Measurements from ENCODE around the gene SPRING1. TPM values are rescaled to one million over a fixed set of nuclear protein-coding genes. Genes with fewer than 3 reads are reported as not detected.

The SPRING1 gene
- total RNA-seq, 1 donor from 2014 or later: 11.0 TPM

DNA sequence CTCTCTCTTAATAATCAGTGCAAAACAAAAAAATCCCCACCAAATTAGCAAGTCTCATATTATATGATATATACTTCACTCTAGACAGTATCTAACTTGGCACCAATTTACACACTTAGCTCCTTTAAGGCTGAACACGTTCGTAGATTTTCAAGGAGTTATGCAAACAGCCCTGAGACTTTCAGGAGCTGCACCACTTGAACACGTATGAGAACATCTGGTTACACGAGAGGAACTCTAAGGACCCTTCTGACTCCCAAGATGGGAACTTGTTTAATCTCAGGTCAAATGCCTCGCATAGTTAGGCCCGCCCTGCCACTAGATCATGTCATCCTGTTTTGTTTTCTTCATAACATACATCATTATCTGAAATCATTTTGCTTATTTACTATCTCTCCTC, 10.0 kb downstream of the SPRING1 start:
- H3K36me3 ChIP-seq: peaks cover 7% of the 10 kb centered on the region
- H3K4me3 ChIP-seq: no peak overlapping the region
- H3K27me3 ChIP-seq (ENCODE audit: low read depth): no peaks in the 10 kb centered on the region
- intact Hi-C loops (cut with micrococcal nuclease): no loop called here
- H3K9me3 ChIP-seq (replicated peaks): no peaks in the 10 kb centered on the region
- DNase-seq: no peak
- TF ChIP-seq, protein P1, sequence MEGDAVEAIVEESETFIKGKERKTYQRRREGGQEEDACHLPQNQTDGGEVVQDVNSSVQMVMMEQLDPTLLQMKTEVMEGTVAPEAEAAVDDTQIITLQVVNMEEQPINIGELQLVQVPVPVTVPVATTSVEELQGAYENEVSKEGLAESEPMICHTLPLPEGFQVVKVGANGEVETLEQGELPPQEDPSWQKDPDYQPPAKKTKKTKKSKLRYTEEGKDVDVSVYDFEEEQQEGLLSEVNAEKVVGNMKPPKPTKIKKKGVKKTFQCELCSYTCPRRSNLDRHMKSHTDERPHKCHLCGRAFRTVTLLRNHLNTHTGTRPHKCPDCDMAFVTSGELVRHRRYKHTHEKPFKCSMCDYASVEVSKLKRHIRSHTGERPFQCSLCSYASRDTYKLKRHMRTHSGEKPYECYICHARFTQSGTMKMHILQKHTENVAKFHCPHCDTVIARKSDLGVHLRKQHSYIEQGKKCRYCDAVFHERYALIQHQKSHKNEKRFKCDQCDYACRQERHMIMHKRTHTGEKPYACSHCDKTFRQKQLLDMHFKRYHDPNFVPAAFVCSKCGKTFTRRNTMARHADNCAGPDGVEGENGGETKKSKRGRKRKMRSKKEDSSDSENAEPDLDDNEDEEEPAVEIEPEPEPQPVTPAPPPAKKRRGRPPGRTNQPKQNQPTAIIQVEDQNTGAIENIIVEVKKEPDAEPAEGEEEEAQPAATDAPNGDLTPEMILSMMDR (IDR thresholded peaks at IDR 0.05; ENCODE audit: borderline replicate concordance): no peak
- H3K27ac ChIP-seq (replicated peaks): no peak overlapping the region
- peaks cover 32% of the 10 kb centered on the region for H3K4me1 ChIP-seq

DNA sequence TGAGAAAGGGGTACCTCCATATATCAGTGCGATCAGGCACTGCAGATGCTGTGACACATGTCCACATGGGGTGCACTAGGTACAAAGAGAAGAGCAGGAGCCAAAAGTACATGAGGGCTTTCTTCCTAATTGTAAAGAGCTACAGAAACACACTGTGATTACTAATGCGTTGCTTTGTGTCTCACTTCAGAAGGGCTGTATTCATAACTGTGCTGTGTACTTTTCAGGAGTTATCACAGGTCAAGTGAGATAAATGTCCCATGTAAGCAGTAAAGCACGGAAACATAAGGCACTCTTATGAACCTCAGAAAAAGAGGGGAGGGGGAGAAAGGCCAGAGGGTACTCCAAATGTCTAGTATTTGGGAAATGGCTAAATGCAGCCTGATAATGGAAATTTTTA, 10.6 kb downstream of the SPRING1 start:
- TF ChIP-seq, protein P1 (IDR thresholded peaks at IDR 0.05; ENCODE audit: borderline replicate concordance): no peak
- Histone ChIP-seq H3K27ac (replicated peaks) (no peak overlapping the region), H3K4me3 (no peak overlapping the region), H3K4me1 (peaks cover 32% of the 10 kb centered on the region), H3K27me3 (ENCODE audit: low read depth) (no peaks in the 10 kb centered on the region), H3K36me3 (peaks cover 8% of the 10 kb centered on the region), H3K9me3 (replicated peaks) (no peaks in the 10 kb centered on the region)
- intact Hi-C loops (cut with micrococcal nuclease): no loop called here
- no peak for DNase-seq

GRCh38 chr12:116726694-116727093, 11.2 kb downstream of the SPRING1 start:
- no peaks in the 10 kb centered on the region for H3K27me3 ChIP-seq (ENCODE audit: low read depth)
- no peak for DNase-seq
- peaks cover 28% of the 10 kb centered on the region for H3K4me1 ChIP-seq
- TF ChIP-seq, protein P1 (IDR thresholded peaks at IDR 0.05; ENCODE audit: borderline replicate concordance): no peak
- H3K27ac ChIP-seq (replicated peaks): no peak overlapping the region
- H3K4me3 ChIP-seq: no peak overlapping the region
- no peaks in the 10 kb centered on the region for H3K9me3 ChIP-seq (replicated peaks)
- intact Hi-C loops (cut with micrococcal nuclease): no loop called here
- peaks cover 8% of the 10 kb centered on the region for H3K36me3 ChIP-seq

GRCh38 chr12:116722245-116722644, 15.6 kb downstream of the SPRING1 start:
- Histone ChIP-seq H3K9me3 (replicated peaks) (no peaks in the 10 kb centered on the region), H3K27ac (replicated peaks) (no peak overlapping the region), H3K36me3 (peaks cover 13% of the 10 kb centered on the region), H3K4me1 (peaks cover 36% of the 10 kb centered on the region), H3K4me3 (no peak overlapping the region), H3K27me3 (ENCODE audit: low read depth) (no peaks in the 10 kb centered on the region)
- TF ChIP-seq, protein P1 (IDR thresholded peaks at IDR 0.05; ENCODE audit: borderline replicate concordance): no peak
- no peak for DNase-seq
- intact Hi-C loops (cut with micrococcal nuclease): no loop called here

- Histone ChIP-seq H3K4me1 (peaks cover 31% of the 10 kb centered on the region), H3K27ac (replicated peaks) (no peak overlapping the region), H3K4me3 (no peak overlapping the region), H3K27me3 (ENCODE audit: low read depth) (no peaks in the 10 kb centered on the region), H3K36me3 (peaks cover 28% of the 10 kb centered on the region), H3K9me3 (replicated peaks) (no peaks in the 10 kb centered on the region)
- TF ChIP-seq, protein P1 (IDR thresholded peaks at IDR 0.05; ENCODE audit: borderline replicate concordance): no peak
- intact Hi-C loops (cut with micrococcal nuclease): no loop called here
- DNase-seq: no peak
These were observed 17.9 kb downstream of the SPRING1 start for GRCh38 chr12:116719731-116720528.
